Measurements from ENCODE around the gene CLDN34.

Gene CLDN34

GRCh38 chrX:10007621-10008020 is 40.5 kb downstream of the CLDN34 start:
- Histone ChIP-seq H3K4ac (ENCODE audit: low read depth in 1 of 2, low read length in 2 of 2) (no peak overlapping the region), H3K36me3 (ENCODE audit: control insufficient read depth in 1 of 2, insufficient read depth in 2 of 2, low read depth in 1 of 2, low read length in 2 of 2) (no peaks in the 10 kb centered on the region), H3K9me3 (ENCODE audit: control insufficient read depth, low read length) (no peaks in the 10 kb centered on the region), H3K4me1 (ENCODE audit: control insufficient read depth, insufficient read depth, low read depth, low read length) (no peaks in the 10 kb centered on the region), H3K27me3 (ENCODE audit: control insufficient read depth in 1 of 2, insufficient read depth in 1 of 2, low read length in 2 of 2) (no peaks in the 10 kb centered on the region), H2BK120ac (ENCODE audit: low read depth, low read length) (no peak overlapping the region), H3K18ac (ENCODE audit: low read depth in 1 of 2, low read length in 2 of 2) (peak overlapping the region in 1 of 2 experiments; percentile 54), H3K9ac (ENCODE audit: low read length) (no peak overlapping the region), H2AK5ac (ENCODE audit: low read length, severe bottlenecking) (no peak overlapping the region), H3K23ac (ENCODE audit: low read length in 2 of 2) (no peak overlapping the region), H2AFZ (ENCODE audit: low read depth, low read length) (no peak overlapping the region), H2BK12ac (ENCODE audit: low read length in 2 of 2) (no peak overlapping the region), H3K14ac (ENCODE audit: low read length in 2 of 2) (no peak overlapping the region), H4K8ac (ENCODE audit: low read length) (no peak overlapping the region), H3K27ac (ENCODE audit: low read length, poor library complexity, severe bottlenecking) (no peak overlapping the region), H2BK5ac (ENCODE audit: low read depth, low read length, poor library complexity, severe bottlenecking) (no peak overlapping the region), H3K4me2 (ENCODE audit: low read length, poor library complexity, severe bottlenecking) (no peak overlapping the region), H4K91ac (ENCODE audit: low read length) (no peak overlapping the region), H3K79me1 (replicated peaks; ENCODE audit: low read length, poor library complexity, severe bottlenecking) (no peaks in the 10 kb centered on the region), H2BK15ac (ENCODE audit: low read depth, poor library complexity, severe bottlenecking) (no peak overlapping the region), H3K4me3 (ENCODE audit: insufficient read depth in 1 of 2, low read depth in 1 of 2, low read length in 2 of 2) (no peak overlapping the region)
- 25% methylated on average over 2 of the region's 3 CpGs for WGBS
- peak; percentile 59 for DNase-seq

GRCh38 chrX:10008483-10009056 is 41.4 kb downstream of the CLDN34 start:
- H3K4me2 ChIP-seq (ENCODE audit: low read length, poor library complexity, severe bottlenecking): no peak overlapping the region
- H4K8ac ChIP-seq (ENCODE audit: low read length): no peak overlapping the region
- H2BK15ac ChIP-seq (ENCODE audit: low read depth, poor library complexity, severe bottlenecking): no peak overlapping the region
- H4K91ac ChIP-seq (ENCODE audit: low read length): no peak overlapping the region
- no peak overlapping the region for H3K18ac ChIP-seq (ENCODE audit: low read depth in 1 of 2, low read length in 2 of 2)
- no peak overlapping the region for H2BK120ac ChIP-seq (ENCODE audit: low read depth, low read length)
- H3K23ac ChIP-seq (ENCODE audit: low read length in 2 of 2): no peak overlapping the region
- H3K36me3 ChIP-seq (ENCODE audit: control insufficient read depth in 1 of 2, insufficient read depth in 2 of 2, low read depth in 1 of 2, low read length in 2 of 2): no peaks in the 10 kb centered on the region
- H2AFZ ChIP-seq (ENCODE audit: low read depth, low read length): no peak overlapping the region
- H3K14ac ChIP-seq (ENCODE audit: low read length in 2 of 2): no peak overlapping the region
- no peaks in the 10 kb centered on the region for H3K9me3 ChIP-seq (ENCODE audit: control insufficient read depth, low read length)
- no peak overlapping the region for H3K4me3 ChIP-seq (ENCODE audit: insufficient read depth in 1 of 2, low read depth in 1 of 2, low read length in 2 of 2)
- no peak overlapping the region for H2BK5ac ChIP-seq (ENCODE audit: low read depth, low read length, poor library complexity, severe bottlenecking)
- H2AK5ac ChIP-seq (ENCODE audit: low read length, severe bottlenecking): no peak overlapping the region
- H2BK12ac ChIP-seq (ENCODE audit: low read length in 2 of 2): no peak overlapping the region
- H3K27ac ChIP-seq (ENCODE audit: low read length, poor library complexity, severe bottlenecking): no peak overlapping the region
- DNase-seq: peak; percentile 31
- H3K4me1 ChIP-seq (ENCODE audit: control insufficient read depth, insufficient read depth, low read depth, low read length): no peaks in the 10 kb centered on the region
- H3K27me3 ChIP-seq (ENCODE audit: control insufficient read depth in 1 of 2, insufficient read depth in 1 of 2, low read length in 2 of 2): peaks cover 0 to 3% of the 10 kb centered on the region in 2 experiments
- WGBS: 88% methylated on average over 2 of the region's 2 CpGs
- H3K79me1 ChIP-seq (replicated peaks; ENCODE audit: low read length, poor library complexity, severe bottlenecking): no peaks in the 10 kb centered on the region
- no peak overlapping the region for H3K9ac ChIP-seq (ENCODE audit: low read length)
- H3K4ac ChIP-seq (ENCODE audit: low read depth in 1 of 2, low read length in 2 of 2): no peak overlapping the region

GRCh38 chrX:10009741-10010140 is 42.6 kb downstream of the CLDN34 start:
- Histone ChIP-seq H3K18ac (ENCODE audit: low read depth in 1 of 2, low read length in 2 of 2) (peak overlapping the region in 1 of 2 experiments; percentile 21), H3K27ac (ENCODE audit: low read length, poor library complexity, severe bottlenecking) (no peak overlapping the region), H3K36me3 (ENCODE audit: control insufficient read depth in 1 of 2, insufficient read depth in 2 of 2, low read depth in 1 of 2, low read length in 2 of 2) (no peaks in the 10 kb centered on the region), H3K79me1 (replicated peaks; ENCODE audit: low read length, poor library complexity, severe bottlenecking) (no peaks in the 10 kb centered on the region), H3K23ac (ENCODE audit: low read length in 2 of 2) (no peak overlapping the region), H2BK5ac (ENCODE audit: low read depth, low read length, poor library complexity, severe bottlenecking) (no peak overlapping the region), H3K9me3 (ENCODE audit: control insufficient read depth, low read length) (no peaks in the 10 kb centered on the region), H4K91ac (ENCODE audit: low read length) (no peak overlapping the region), H4K8ac (ENCODE audit: low read length) (no peak overlapping the region), H3K14ac (ENCODE audit: low read length in 2 of 2) (no peak overlapping the region), H3K4ac (ENCODE audit: low read depth in 1 of 2, low read length in 2 of 2) (no peak overlapping the region), H2BK15ac (ENCODE audit: low read depth, poor library complexity, severe bottlenecking) (no peak overlapping the region), H3K27me3 (ENCODE audit: control insufficient read depth in 1 of 2, insufficient read depth in 1 of 2, low read length in 2 of 2) (peaks cover 0 to 3% of the 10 kb centered on the region in 2 experiments), H3K4me2 (ENCODE audit: low read length, poor library complexity, severe bottlenecking) (no peak overlapping the region), H2BK12ac (ENCODE audit: low read length in 2 of 2) (peak overlapping the region in 1 of 2 experiments; percentile 77), H3K4me3 (ENCODE audit: insufficient read depth in 1 of 2, low read depth in 1 of 2, low read length in 2 of 2) (no peak overlapping the region), H3K9ac (ENCODE audit: low read length) (no peak overlapping the region), H2BK120ac (ENCODE audit: low read depth, low read length) (peak overlapping the region; percentile 34), H2AK5ac (ENCODE audit: low read length, severe bottlenecking) (no peak overlapping the region), H3K4me1 (ENCODE audit: control insufficient read depth, insufficient read depth, low read depth, low read length) (no peaks in the 10 kb centered on the region), H2AFZ (ENCODE audit: low read depth, low read length) (no peak overlapping the region)
- 17% methylated on average over 1 of the region's 1 CpG for WGBS
- no peak for DNase-seq

- no peaks in the 10 kb centered on the region for H3K9me3 ChIP-seq (ENCODE audit: control insufficient read depth, low read length)
- H3K4me2 ChIP-seq (ENCODE audit: low read length, poor library complexity, severe bottlenecking): no peak overlapping the region
- no peak overlapping the region for H2AFZ ChIP-seq (ENCODE audit: low read depth, low read length)
- peak overlapping the region; percentile 34 for H2BK120ac ChIP-seq (ENCODE audit: low read depth, low read length)
- H4K8ac ChIP-seq (ENCODE audit: low read length): no peak overlapping the region
- H3K4me3 ChIP-seq (ENCODE audit: insufficient read depth in 1 of 2, low read depth in 1 of 2, low read length in 2 of 2): no peak overlapping the region
- H2BK5ac ChIP-seq (ENCODE audit: low read depth, low read length, poor library complexity, severe bottlenecking): no peak overlapping the region
- peak; percentile 76 for DNase-seq
- no peak overlapping the region for H2AK5ac ChIP-seq (ENCODE audit: low read length, severe bottlenecking)
- H3K9ac ChIP-seq (ENCODE audit: low read length): no peak overlapping the region
- H2BK12ac ChIP-seq (ENCODE audit: low read length in 2 of 2): no peak overlapping the region
- peaks cover 0 to 3% of the 10 kb centered on the region in 2 experiments for H3K27me3 ChIP-seq (ENCODE audit: control insufficient read depth in 1 of 2, insufficient read depth in 1 of 2, low read length in 2 of 2)
- no peak overlapping the region for H3K14ac ChIP-seq (ENCODE audit: low read length in 2 of 2)
- H3K4ac ChIP-seq (ENCODE audit: low read depth in 1 of 2, low read length in 2 of 2): no peak overlapping the region
- H3K4me1 ChIP-seq (ENCODE audit: control insufficient read depth, insufficient read depth, low read depth, low read length): no peaks in the 10 kb centered on the region
- H3K27ac ChIP-seq (ENCODE audit: low read length, poor library complexity, severe bottlenecking): no peak overlapping the region
- H3K79me1 ChIP-seq (replicated peaks; ENCODE audit: low read length, poor library complexity, severe bottlenecking): no peaks in the 10 kb centered on the region
- H3K18ac ChIP-seq (ENCODE audit: low read depth in 1 of 2, low read length in 2 of 2): peak overlapping the region in 1 of 2 experiments; percentile 54
- no peak overlapping the region for H4K91ac ChIP-seq (ENCODE audit: low read length)
- no CpG with 5 or more reads among the region's 5 CpGs for WGBS
- H3K36me3 ChIP-seq (ENCODE audit: control insufficient read depth in 1 of 2, insufficient read depth in 2 of 2, low read depth in 1 of 2, low read length in 2 of 2): no peaks in the 10 kb centered on the region
- H2BK15ac ChIP-seq (ENCODE audit: low read depth, poor library complexity, severe bottlenecking): no peak overlapping the region
- no peak overlapping the region for H3K23ac ChIP-seq (ENCODE audit: low read length in 2 of 2)
Measured at GRCh38 chrX:10010686-10011085, 43.5 kb downstream of the CLDN34 start.

All from mesenchymal stem cell (in vitro differentiated cells and primary cell).